Suprapubic skin (tissue), 4 donors: ENCODE data around the gene KCNK16. TPM values are rescaled to one million over a fixed set of nuclear protein-coding genes. Genes with fewer than 3 reads are reported as not detected.
"Not testable (repeated sequence)": the region's sequence is repeated elsewhere in the genome, so short reads cannot be mapped to it uniquely, and the experiment has no call there.

ENCODE experiments used
- DNase-seq, 2 donors: peaks; one replicate each; pipeline ENCODE4 v3.0.0-alpha.2; 2019; ENCODE audit warnings: low spot score in 2 of 2
- H3K27ac ChIP-seq: fragments of 200-600 bp; sonication (generic); one replicate; pipeline ENCODE4 v1.5.1; 2019
- H3K27me3 ChIP-seq: fragments of 200-600 bp; sonication (generic); one replicate; pipeline ENCODE4 v1.5.1; 2019
- H3K36me3 ChIP-seq: fragments of 200-600 bp; sonication (generic); one replicate; pipeline ENCODE4 v1.5.1; 2019
- H3K4me1 ChIP-seq: fragments of 200-600 bp; sonication (generic); one replicate; pipeline ENCODE4 v1.5.1; 2019
- H3K4me3 ChIP-seq: fragments of 200-600 bp; sonication (generic); one replicate; pipeline ENCODE4 v1.5.1; 2019; ENCODE audit warnings: mild to moderate bottlenecking
- H3K9me3 ChIP-seq: fragments of 200-600 bp; sonication (generic); one replicate; pipeline ENCODE4 v1.5.1; 2019
- EP300 ChIP-seq: sonication (generic); formaldehyde crosslinking; IDR thresholded peaks from one replicate; pipeline ENCODE4 v1.6.1; 2017; ENCODE audit warnings: antibody characterized with exemption
- POLR2A ChIP-seq, 2 donors: fragments of 450-650 bp; IDR thresholded peaks; one replicate each; pipeline ENCODE4 v1.6.1; 2017; ENCODE audit warnings: antibody characterized with exemption in 2 of 2, mild to moderate bottlenecking in 2 of 2, moderate library complexity in 2 of 2
- POLR2AphosphoS5 ChIP-seq, 3 donors: sonication (generic); formaldehyde crosslinking; IDR thresholded peaks; one replicate each; pipeline ENCODE4 v1.6.1; 2017; ENCODE audit warnings: antibody characterized with exemption in 3 of 3
- WGBS: methylation state at CpG from one replicate; pipeline ENCODE4 v1.1.5; 2018; 5-methylcytosine and 5-hydroxymethylcytosine counted together
- total RNA-seq, 4 donors: library from RNA; depleted of rRNA; stranded (reverse); fragments of >200 nt; gene quantifications; one replicate each; pipeline ENCODE4 v1.1.0, GENCODE V29; 2016
- TF ChIP-seq, protein P1 (sequence below), 2 donors: fragments of 200-600 bp in 1 of 2; fragments of 450-650 bp in 1 of 2; sonication (generic) in 1 of 2; IDR thresholded peaks; one replicate each; pipeline ENCODE4 v1.5.1; 2016 to 2019; ENCODE audit warnings: antibody characterized with exemption in 2 of 2, mild to moderate bottlenecking in 1 of 2, moderate library complexity in 1 of 2

The KCNK16 gene
- total RNA-seq, 4 donors from 2014 or later: not detected

DNA sequence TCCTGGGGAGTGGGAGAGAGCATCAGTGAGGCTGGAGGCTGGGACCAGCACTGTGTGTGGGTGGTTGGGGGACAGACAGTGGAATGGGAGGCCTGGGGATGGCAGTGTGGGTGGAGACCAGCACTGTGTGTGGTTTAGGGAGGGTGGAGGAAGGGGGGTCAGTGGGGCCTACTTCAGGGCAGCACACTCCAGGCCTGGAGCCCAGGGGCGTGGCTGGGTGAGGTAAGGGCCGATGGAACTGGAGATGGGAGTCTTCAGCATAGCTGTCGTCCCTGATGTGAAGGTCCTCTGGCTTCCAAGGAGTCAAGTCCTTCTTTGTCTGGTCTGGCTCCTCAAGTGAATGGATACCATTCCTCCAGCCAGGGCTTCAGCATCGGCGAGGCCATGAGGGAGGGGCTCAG, 26.9 kb downstream of the KCNK16 start:
- no peak overlapping the region for H3K27ac ChIP-seq
- no peaks in the 10 kb centered on the region for H3K4me1 ChIP-seq
- TF ChIP-seq POLR2AphosphoS5 (IDR thresholded peaks at IDR 0.05) (no peak), POLR2A (IDR thresholded peaks at IDR 0.05) (no peak), EP300 (no peak)
- TF ChIP-seq, protein P1, sequence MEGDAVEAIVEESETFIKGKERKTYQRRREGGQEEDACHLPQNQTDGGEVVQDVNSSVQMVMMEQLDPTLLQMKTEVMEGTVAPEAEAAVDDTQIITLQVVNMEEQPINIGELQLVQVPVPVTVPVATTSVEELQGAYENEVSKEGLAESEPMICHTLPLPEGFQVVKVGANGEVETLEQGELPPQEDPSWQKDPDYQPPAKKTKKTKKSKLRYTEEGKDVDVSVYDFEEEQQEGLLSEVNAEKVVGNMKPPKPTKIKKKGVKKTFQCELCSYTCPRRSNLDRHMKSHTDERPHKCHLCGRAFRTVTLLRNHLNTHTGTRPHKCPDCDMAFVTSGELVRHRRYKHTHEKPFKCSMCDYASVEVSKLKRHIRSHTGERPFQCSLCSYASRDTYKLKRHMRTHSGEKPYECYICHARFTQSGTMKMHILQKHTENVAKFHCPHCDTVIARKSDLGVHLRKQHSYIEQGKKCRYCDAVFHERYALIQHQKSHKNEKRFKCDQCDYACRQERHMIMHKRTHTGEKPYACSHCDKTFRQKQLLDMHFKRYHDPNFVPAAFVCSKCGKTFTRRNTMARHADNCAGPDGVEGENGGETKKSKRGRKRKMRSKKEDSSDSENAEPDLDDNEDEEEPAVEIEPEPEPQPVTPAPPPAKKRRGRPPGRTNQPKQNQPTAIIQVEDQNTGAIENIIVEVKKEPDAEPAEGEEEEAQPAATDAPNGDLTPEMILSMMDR (IDR thresholded peaks at IDR 0.05): no peak
- DNase-seq: no peak
- no peaks in the 10 kb centered on the region for H3K9me3 ChIP-seq
- H3K36me3 ChIP-seq: no peaks in the 10 kb centered on the region
- WGBS: 50% methylated on average over 5 of the region's 5 CpGs
- no peak overlapping the region for H3K4me3 ChIP-seq
- H3K27me3 ChIP-seq: no peaks in the 10 kb centered on the region

DNA sequence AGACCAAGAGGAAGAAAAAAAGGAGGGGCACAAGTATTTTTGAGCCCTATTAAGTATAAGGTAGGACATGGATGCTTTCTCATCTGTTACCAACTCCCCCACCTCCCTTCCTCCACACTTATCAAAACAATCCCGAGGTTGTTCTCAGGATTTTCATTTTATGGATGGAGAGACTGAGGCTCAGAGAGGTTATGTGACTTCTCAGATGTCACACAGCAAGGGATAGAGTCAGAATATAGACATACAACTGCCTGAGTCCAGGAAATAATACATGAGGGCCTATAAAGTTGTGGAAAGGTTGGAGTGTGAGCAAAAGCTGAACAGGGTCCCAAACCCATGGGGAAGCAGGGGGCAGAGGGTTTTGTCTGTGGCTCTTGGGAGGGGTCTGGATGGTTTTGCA, 27.6 kb downstream of the KCNK16 start:
- TF ChIP-seq POLR2A (IDR thresholded peaks at IDR 0.05): no peak
- DNase-seq: no peak
- H3K4me1 ChIP-seq: no peaks in the 10 kb centered on the region
- H3K9me3 ChIP-seq: no peaks in the 10 kb centered on the region
- no peak overlapping the region for H3K4me3 ChIP-seq
- H3K36me3 ChIP-seq: no peaks in the 10 kb centered on the region
- H3K27ac ChIP-seq: no peak overlapping the region
- 75% methylated on average over 1 of the region's 1 CpG for WGBS
- H3K27me3 ChIP-seq: no peaks in the 10 kb centered on the region

DNA sequence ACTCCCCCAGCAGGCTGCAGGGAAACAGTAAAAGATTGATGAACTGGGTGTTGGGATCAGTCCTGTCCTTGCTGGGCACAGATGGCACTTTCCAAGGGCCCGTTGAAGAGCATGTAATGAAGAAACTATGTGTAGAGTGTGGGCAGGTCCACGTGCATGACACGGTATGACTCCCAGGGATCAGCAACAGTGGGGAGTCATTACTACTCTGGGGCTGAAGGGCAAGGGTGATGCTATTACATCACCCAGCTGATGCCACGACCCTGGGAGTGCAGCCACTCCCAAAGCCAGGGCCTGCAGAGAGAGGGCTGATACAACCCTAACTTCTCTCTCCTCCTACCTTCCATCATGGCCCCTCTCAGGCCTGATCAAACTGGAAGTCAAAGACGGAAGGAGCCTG, 28.4 kb downstream of the KCNK16 start:
- H3K27ac ChIP-seq: no peak overlapping the region
- 62% methylated on average over 5 of the region's 5 CpGs for WGBS
- no peak for DNase-seq
- H3K27me3 ChIP-seq: no peaks in the 10 kb centered on the region
- no peak overlapping the region for H3K4me3 ChIP-seq
- no peaks in the 10 kb centered on the region for H3K4me1 ChIP-seq
- no peaks in the 10 kb centered on the region for H3K36me3 ChIP-seq
- no peaks in the 10 kb centered on the region for H3K9me3 ChIP-seq
- TF ChIP-seq POLR2AphosphoS5 (IDR thresholded peaks at IDR 0.05): no peak
- no peak for TF ChIP-seq POLR2A (IDR thresholded peaks at IDR 0.05)
- TF ChIP-seq EP300: no peak
- TF ChIP-seq, protein P1 (IDR thresholded peaks at IDR 0.05): no peak

DNA sequence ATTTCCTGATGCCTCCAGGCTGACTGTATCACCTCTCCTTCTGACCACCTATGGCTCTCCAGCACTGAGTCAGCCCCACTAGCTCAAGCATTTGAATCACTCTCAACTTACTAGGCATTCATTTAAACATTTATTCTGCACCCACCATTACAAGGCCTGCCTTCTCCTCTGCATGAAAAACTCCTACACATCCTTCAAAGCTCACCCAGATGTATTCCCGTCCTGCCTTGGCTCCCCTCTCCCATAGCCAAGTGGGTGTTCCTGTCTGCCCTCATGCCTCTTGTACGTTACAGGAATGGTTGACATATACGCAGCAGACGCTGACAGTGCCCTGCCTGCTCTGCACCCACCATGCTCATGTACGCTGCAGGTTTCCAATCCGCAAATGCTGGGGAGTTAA, 29.9 kb downstream of the KCNK16 start:
- Histone ChIP-seq H3K36me3 (no peaks in the 10 kb centered on the region), H3K4me3 (no peak overlapping the region), H3K4me1 (no peaks in the 10 kb centered on the region), H3K9me3 (no peaks in the 10 kb centered on the region), H3K27ac (no peak overlapping the region), H3K27me3 (no peaks in the 10 kb centered on the region)
- TF ChIP-seq POLR2A (IDR thresholded peaks at IDR 0.05): no peak
- TF ChIP-seq EP300: no peak
- TF ChIP-seq POLR2AphosphoS5 (IDR thresholded peaks at IDR 0.05): no peak
- TF ChIP-seq, protein P1 (IDR thresholded peaks at IDR 0.05): no peak
- 92% methylated on average over 6 of the region's 6 CpGs for WGBS
- DNase-seq: no peak

DNA sequence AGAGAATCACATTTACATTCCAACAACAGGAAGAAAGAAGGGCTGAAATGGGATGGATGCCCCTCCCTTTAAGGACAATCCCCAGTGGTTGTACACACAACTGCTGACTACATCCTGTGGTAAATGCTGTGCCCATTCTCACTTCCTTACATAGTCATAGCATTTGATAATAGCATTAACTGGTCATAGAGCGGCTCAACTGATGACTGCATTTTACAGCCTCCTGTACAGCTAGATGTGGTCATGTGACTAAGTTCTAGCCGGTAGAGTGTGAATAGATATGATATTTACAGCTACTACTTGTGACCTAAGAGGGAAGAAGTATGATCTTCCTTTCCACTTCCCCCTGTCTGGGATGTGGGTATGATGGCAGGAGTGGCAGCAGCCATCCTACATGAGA, 33.0 kb downstream of the KCNK16 start:
- no peak for DNase-seq
- TF ChIP-seq POLR2AphosphoS5 (IDR thresholded peaks at IDR 0.05) (no peak), EP300 (no peak), POLR2A (IDR thresholded peaks at IDR 0.05) (no peak)
- TF ChIP-seq, protein P1 (IDR thresholded peaks at IDR 0.05): no peak
- H3K27ac ChIP-seq: no peak overlapping the region
- no peaks in the 10 kb centered on the region for H3K9me3 ChIP-seq
- peaks cover 5% of the 10 kb centered on the region for H3K27me3 ChIP-seq
- WGBS: 65% methylated on average over 2 of the region's 2 CpGs
- H3K4me1 ChIP-seq: no peaks in the 10 kb centered on the region
- no peaks in the 10 kb centered on the region for H3K36me3 ChIP-seq
- H3K4me3 ChIP-seq: no peak overlapping the region

DNA sequence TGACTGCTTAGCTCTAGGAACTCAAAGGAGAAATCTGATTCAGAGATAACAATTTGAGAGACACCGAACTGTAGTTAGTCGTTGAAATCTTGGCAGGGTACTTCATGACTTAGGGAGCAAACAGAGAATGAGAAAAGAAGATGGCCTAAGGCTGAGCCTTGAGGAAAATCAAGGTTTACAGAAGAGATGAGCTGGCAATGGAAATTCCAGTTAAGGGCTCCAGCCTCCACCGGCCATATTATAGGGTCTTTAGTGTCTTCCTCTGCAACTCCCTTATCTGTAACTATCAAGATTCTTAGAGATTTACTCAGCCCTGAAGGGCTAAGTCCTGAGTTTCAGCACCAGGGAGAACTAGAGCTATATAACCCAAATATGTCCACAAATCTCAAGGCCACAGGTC, 34.9 kb downstream of the KCNK16 start:
- Histone ChIP-seq H3K27me3 (peaks cover 5% of the 10 kb centered on the region), H3K27ac (no peak overlapping the region), H3K9me3 (no peaks in the 10 kb centered on the region), H3K36me3 (no peaks in the 10 kb centered on the region), H3K4me1 (no peaks in the 10 kb centered on the region), H3K4me3 (no peak overlapping the region)
- no peak for TF ChIP-seq POLR2A (IDR thresholded peaks at IDR 0.05)
- TF ChIP-seq POLR2AphosphoS5 (IDR thresholded peaks at IDR 0.05): no peak
- TF ChIP-seq EP300: no peak
- TF ChIP-seq, protein P1 (IDR thresholded peaks at IDR 0.05): no peak
- DNase-seq: no peak
- 65% methylated on average over 3 of the region's 3 CpGs for WGBS

DNA sequence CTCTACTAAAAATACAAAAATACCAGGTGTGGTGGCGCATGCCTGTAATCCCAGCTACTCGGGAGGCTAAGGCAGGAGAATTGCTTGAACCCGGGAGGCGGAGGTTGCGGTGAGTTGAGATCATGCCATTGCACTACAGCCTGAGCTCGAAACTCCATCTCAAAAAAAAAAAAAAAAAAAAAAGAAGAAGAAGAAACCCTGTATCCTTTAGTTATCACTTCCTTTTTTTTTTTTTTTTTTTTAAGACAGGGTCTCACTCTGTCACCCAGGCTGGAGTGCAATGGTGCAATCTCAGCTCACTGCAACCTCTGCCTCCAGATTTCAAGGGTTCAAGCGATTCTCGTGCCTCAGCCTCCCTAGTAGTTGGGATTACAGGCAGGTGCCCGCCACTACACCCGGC, 35.9 kb downstream of the KCNK16 start:
- not testable (repeated sequence) for H3K9me3 ChIP-seq, H3K4me1 ChIP-seq, DNase-seq, H3K4me3 ChIP-seq, H3K27ac ChIP-seq, H3K36me3 ChIP-seq, H3K27me3 ChIP-seq
- WGBS: 79% methylated on average over 10 of the region's 10 CpGs
